ENCODE measurements around the gene SH2D3C. TPM values are rescaled to one million over a fixed set of nuclear protein-coding genes. Genes with fewer than 3 reads are reported as not detected.

Gene SH2D3C
- total and polyA plus RNA-seq, 9 donors = 1.9 to 17.0 (median 4.6) TPM

DNA sequence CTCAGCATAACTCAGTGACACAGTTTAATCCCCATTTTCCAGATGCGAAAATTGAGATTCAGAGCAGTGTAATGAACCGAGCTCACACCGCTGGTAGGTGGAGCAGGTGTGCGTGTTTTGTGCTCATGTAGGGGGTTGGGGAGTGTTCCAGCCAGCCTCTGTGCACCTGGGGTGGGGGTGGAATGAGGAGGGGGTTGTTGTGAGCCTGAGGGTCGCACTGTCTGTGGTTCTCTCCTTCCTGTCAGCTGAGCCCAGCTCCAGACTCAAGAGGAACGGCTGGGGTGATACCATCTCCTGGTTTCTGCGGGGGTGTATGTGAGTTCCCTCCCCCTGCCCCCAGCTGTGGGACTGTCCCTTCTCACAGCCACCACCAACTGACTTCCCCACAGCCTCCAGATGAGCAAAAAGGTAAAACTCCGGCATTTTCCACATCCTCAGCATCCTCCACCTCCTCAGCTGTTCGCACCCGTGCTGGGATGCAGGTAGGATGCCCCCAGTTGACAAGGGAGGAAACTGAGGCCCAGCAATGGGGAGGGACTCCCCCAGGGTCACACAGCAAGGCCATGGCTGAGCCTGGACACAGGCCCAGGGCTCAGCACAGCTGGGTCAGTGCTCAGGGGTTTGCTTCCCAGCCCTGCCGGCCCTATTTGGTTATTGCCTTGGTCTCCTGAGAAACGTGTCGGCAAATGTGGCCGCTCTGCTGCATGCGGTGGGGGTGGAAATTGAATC, 2.1 kb downstream of the SH2D3C start:
- Histone ChIP-seq H3K9me3 (no peaks in the 10 kb centered on the region), H3K27me3 (no peaks in the 10 kb centered on the region), H3K27ac (no peak overlapping the region), H3K4me1 (ENCODE audit: insufficient read depth) (peaks cover 2% of the 10 kb centered on the region), H3K4me3 (no peak overlapping the region), H3K36me3 (no peaks in the 10 kb centered on the region)
- WGBS, 3 donors = 75 to 76% (median 76%) methylated on average over 15 of the region's 15 CpGs
- TF ChIP-seq EP300 (IDR thresholded peaks at IDR 0.05) (no peak), POLR2A (IDR thresholded peaks at IDR 0.05) (no peak)
- TF ChIP-seq, protein P1, sequence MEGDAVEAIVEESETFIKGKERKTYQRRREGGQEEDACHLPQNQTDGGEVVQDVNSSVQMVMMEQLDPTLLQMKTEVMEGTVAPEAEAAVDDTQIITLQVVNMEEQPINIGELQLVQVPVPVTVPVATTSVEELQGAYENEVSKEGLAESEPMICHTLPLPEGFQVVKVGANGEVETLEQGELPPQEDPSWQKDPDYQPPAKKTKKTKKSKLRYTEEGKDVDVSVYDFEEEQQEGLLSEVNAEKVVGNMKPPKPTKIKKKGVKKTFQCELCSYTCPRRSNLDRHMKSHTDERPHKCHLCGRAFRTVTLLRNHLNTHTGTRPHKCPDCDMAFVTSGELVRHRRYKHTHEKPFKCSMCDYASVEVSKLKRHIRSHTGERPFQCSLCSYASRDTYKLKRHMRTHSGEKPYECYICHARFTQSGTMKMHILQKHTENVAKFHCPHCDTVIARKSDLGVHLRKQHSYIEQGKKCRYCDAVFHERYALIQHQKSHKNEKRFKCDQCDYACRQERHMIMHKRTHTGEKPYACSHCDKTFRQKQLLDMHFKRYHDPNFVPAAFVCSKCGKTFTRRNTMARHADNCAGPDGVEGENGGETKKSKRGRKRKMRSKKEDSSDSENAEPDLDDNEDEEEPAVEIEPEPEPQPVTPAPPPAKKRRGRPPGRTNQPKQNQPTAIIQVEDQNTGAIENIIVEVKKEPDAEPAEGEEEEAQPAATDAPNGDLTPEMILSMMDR (IDR thresholded peaks at IDR 0.05) = no peak
- DNase-seq = no peak
- intact Hi-C loops (cut with DNase I) = no loop called here

DNA sequence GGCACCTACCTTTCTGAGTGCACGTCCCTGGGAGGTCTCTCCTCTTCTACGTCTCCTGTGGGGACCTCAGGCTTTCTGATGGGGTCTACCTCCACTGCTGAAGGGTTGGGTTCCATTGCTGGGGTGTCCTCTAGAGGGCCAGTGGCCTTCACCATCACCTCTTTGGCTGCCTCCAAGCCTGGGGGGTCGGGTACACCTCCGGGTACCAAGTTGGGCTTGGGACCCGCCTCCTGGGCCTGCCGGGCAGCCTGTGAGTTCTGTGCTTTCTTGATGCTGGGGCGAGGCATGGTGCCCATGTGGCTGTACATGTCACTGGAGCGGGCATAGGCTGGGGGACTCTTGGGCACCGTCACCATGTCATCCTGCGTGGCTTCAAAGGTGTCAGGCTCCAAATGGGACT, 4.5 kb downstream of the SH2D3C start:
- WGBS, 3 donors = 90 to 96% (median 93%) methylated on average over 10 of the region's 10 CpGs
- Histone ChIP-seq H3K36me3 (no peaks in the 10 kb centered on the region), H3K27ac (no peak overlapping the region), H3K27me3 (no peaks in the 10 kb centered on the region), H3K4me1 (ENCODE audit: insufficient read depth) (peaks cover 7% of the 10 kb centered on the region), H3K9me3 (no peaks in the 10 kb centered on the region), H3K4me3 (no peak overlapping the region)
- no peak for DNase-seq
- TF ChIP-seq EP300 (IDR thresholded peaks at IDR 0.05) (no peak), POLR2A (IDR thresholded peaks at IDR 0.05) (no peak)
- TF ChIP-seq, protein P1 (IDR thresholded peaks at IDR 0.05) = no peak
- intact Hi-C loops (cut with DNase I) = no loop called here

DNA sequence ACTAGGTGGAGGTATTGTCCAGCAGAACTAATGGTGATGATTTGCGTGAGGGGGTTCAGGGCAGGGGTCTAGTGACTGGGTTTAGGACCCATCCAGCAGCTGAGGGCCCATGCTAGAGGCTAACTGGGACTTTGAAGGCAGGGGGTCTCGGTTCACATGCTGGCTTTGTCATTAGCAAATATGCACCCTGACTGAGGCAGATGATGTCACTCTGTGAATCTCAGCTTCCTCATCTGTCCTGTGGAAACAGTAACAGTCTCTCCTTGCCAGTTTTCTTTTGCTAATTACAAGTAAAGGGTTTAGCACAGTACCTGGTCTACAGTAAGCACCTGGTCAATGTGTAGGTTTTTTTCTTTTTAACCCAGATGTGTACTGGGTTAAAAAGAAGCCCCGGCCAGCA, 5.2 kb downstream of the SH2D3C start:
- WGBS, 3 donors = 92 to 95% (median 92%) methylated on average over 3 of the region's 3 CpGs

DNA sequence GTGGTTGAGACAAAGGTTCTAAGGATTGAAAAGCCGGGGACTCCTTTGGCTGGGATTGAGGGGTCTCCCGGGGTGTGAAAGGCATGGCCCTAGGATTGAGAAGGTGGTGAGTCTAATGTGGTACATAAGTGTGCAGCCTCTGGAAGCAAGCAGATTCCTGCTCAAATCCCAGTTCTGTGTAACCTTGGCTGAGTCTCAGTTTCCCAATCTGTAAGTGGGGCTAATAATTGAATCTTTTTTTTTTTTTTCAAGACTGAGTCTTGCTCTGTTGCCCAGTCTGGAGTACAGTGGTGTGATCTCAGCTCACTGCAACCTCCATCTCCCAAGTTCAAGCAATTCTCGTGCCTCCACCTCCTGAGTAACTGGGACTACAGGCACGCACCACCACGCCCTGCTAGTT, 5.9 kb downstream of the SH2D3C start:
- Histone ChIP-seq H3K4me3 (no peak overlapping the region), H3K27ac (no peak overlapping the region), H3K9me3 (no peaks in the 10 kb centered on the region), H3K36me3 (no peaks in the 10 kb centered on the region), H3K27me3 (no peaks in the 10 kb centered on the region), H3K4me1 (ENCODE audit: insufficient read depth) (peaks cover 7% of the 10 kb centered on the region)
- no peak for DNase-seq
- no peak for TF ChIP-seq EP300 (IDR thresholded peaks at IDR 0.05)
- TF ChIP-seq, protein P1 (IDR thresholded peaks at IDR 0.05) = no peak
- no peak for TF ChIP-seq POLR2A (IDR thresholded peaks at IDR 0.05)
- intact Hi-C loops (cut with DNase I) = no loop called here
- WGBS, 3 donors = 93 to 94% (median 93%) methylated on average over 5 of the region's 5 CpGs

More for the DNA sequence above, 5.2 kb downstream of the SH2D3C start:
- no peak for DNase-seq
- intact Hi-C loops (cut with DNase I) = no loop called here
- no peak overlapping the region for H3K27ac ChIP-seq
- H3K27me3 ChIP-seq = no peaks in the 10 kb centered on the region
- peaks cover 7% of the 10 kb centered on the region for H3K4me1 ChIP-seq (ENCODE audit: insufficient read depth)
- H3K9me3 ChIP-seq = no peaks in the 10 kb centered on the region
- H3K36me3 ChIP-seq = no peaks in the 10 kb centered on the region
- no peak for TF ChIP-seq EP300 (IDR thresholded peaks at IDR 0.05)
- TF ChIP-seq, protein P1 (IDR thresholded peaks at IDR 0.05) = no peak
- TF ChIP-seq POLR2A (IDR thresholded peaks at IDR 0.05) = no peak
- H3K4me3 ChIP-seq = no peak overlapping the region
